ENCODE measurements around the gene SLC26A5.

SLC26A5 gene

DNA sequence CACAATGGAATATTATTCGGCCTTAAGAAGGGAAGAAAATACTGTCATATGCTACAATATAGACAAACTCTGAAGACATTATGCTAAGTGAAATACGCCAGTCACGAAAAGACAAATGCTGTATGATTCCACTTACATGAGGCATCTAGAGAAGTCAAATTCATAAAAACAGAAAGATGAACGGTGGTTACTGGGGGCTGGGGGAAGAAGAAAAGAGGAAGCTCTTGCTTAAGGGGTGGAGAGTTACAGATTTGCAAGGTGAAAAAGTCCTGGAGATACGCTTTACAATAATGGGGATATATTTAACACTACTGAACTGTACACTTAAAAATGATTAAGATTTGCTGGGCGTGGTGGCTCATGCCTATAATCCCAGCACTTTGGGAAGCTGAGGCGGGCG is 49.5 kb downstream of the SLC26A5 start:
- no peaks in the 10 kb centered on the region for H3K36me3 ChIP-seq (ENCODE audit: insufficient read depth)
- no peak overlapping the region for H3K4me2 ChIP-seq
- H3K27ac ChIP-seq, result no peak overlapping the region
- H3K4me3 ChIP-seq (IDR thresholded peaks at IDR 0.05; ENCODE audit: insufficient read depth, low read depth, low read length), result no peak overlapping the region
- no peaks in the 10 kb centered on the region for H4K20me1 ChIP-seq (ENCODE audit: insufficient read depth)
- no peak overlapping the region for H3K9ac ChIP-seq
- no peaks in the 10 kb centered on the region for H3K27me3 ChIP-seq (ENCODE audit: insufficient read depth, low read depth)
- H2AFZ ChIP-seq (ENCODE audit: low read depth), result no peak overlapping the region
- H3K4me1 ChIP-seq (ENCODE audit: low read depth, poor library complexity, severe bottlenecking), result no peaks in the 10 kb centered on the region
- H3K79me2 ChIP-seq (ENCODE audit: insufficient read depth, low read depth), result no peaks in the 10 kb centered on the region
- no peak for TF ChIP-seq CTCF (conservative IDR thresholded peaks at IDR 0.05; ENCODE audit: low read depth, low read length)

GRCh38 chr7:103395071-103395470 is 50.9 kb downstream of the SLC26A5 start:
- H3K4me2 ChIP-seq, result no peak overlapping the region
- H3K27ac ChIP-seq, result no peak overlapping the region
- no peaks in the 10 kb centered on the region for H3K79me2 ChIP-seq (ENCODE audit: insufficient read depth, low read depth)
- no peaks in the 10 kb centered on the region for H4K20me1 ChIP-seq (ENCODE audit: insufficient read depth)
- H3K27me3 ChIP-seq (ENCODE audit: insufficient read depth, low read depth), result no peaks in the 10 kb centered on the region
- H3K9ac ChIP-seq, result no peak overlapping the region
- no peak overlapping the region for H3K4me3 ChIP-seq (IDR thresholded peaks at IDR 0.05; ENCODE audit: insufficient read depth, low read depth, low read length)
- no peak overlapping the region for H2AFZ ChIP-seq (ENCODE audit: low read depth)
- TF ChIP-seq CTCF (conservative IDR thresholded peaks at IDR 0.05; ENCODE audit: low read depth, low read length), result no peak
- no peaks in the 10 kb centered on the region for H3K36me3 ChIP-seq (ENCODE audit: insufficient read depth)
- H3K4me1 ChIP-seq (ENCODE audit: low read depth, poor library complexity, severe bottlenecking), result no peaks in the 10 kb centered on the region

- Histone ChIP-seq H4K20me1 (ENCODE audit: insufficient read depth) (no peaks in the 10 kb centered on the region), H3K27ac (no peak overlapping the region), H3K4me2 (no peak overlapping the region), H3K36me3 (ENCODE audit: insufficient read depth) (no peaks in the 10 kb centered on the region), H3K27me3 (ENCODE audit: insufficient read depth, low read depth) (no peaks in the 10 kb centered on the region), H3K4me1 (ENCODE audit: low read depth, poor library complexity, severe bottlenecking) (no peaks in the 10 kb centered on the region), H3K79me2 (ENCODE audit: insufficient read depth, low read depth) (no peaks in the 10 kb centered on the region), H3K9ac (no peak overlapping the region), H3K4me3 (IDR thresholded peaks at IDR 0.05; ENCODE audit: insufficient read depth, low read depth, low read length) (no peak overlapping the region), H2AFZ (ENCODE audit: low read depth) (no peak overlapping the region)
- no peak for TF ChIP-seq CTCF (conservative IDR thresholded peaks at IDR 0.05; ENCODE audit: low read depth, low read length)
Observed at GRCh38 chr7:103394566-103394965, 51.4 kb downstream of the SLC26A5 start.

DNA sequence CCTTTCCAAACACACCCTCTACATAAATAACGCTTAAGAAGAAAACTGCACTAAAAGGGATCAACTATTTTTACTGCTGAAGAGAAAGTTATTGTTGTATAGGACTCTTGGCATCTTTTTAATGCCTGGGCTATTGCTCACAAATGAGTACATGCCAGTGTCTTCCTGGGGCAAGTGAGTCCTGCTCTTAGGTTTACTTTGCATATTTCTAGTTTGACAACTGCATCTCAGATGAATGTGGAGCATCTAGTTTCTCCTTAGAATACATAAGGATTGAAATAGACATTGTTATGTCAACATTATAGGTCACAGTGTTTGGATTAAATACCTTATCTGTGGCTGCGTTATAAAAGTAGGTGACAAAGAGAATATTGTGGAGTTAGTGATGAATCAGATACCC is 54.0 kb downstream of the SLC26A5 start:
- Histone ChIP-seq H3K27ac (no peak overlapping the region), H3K79me2 (ENCODE audit: insufficient read depth, low read depth) (no peaks in the 10 kb centered on the region), H3K27me3 (ENCODE audit: insufficient read depth, low read depth) (no peaks in the 10 kb centered on the region), H3K36me3 (ENCODE audit: insufficient read depth) (no peaks in the 10 kb centered on the region), H3K9ac (no peak overlapping the region), H3K4me1 (ENCODE audit: low read depth, poor library complexity, severe bottlenecking) (no peaks in the 10 kb centered on the region), H3K4me3 (IDR thresholded peaks at IDR 0.05; ENCODE audit: insufficient read depth, low read depth, low read length) (no peak overlapping the region), H3K4me2 (no peak overlapping the region), H4K20me1 (ENCODE audit: insufficient read depth) (no peaks in the 10 kb centered on the region), H2AFZ (ENCODE audit: low read depth) (no peak overlapping the region)
- TF ChIP-seq CTCF (conservative IDR thresholded peaks at IDR 0.05; ENCODE audit: low read depth, low read length), result no peak

DNA sequence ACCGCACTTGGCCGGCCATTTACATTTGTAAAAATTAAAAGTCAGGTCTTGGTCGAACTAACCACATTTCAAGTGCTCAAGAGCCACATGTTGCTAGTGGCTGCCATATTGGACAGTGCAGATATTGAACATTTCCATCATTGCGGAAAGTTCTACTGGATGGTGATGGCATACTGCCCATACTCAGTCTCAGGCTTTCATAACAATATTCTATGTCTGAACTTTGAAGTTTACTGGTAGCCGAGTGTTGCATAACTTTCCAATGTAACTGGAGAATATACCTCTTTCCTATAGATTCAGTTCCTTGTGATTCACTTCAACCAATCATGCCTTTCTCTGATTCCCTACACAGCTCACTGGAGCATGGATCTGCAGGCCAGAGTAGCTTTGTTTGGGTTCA is 54.9 kb downstream of the SLC26A5 start:
- Histone ChIP-seq H3K79me2 (ENCODE audit: insufficient read depth, low read depth) (no peaks in the 10 kb centered on the region), H3K4me2 (no peak overlapping the region), H3K27me3 (ENCODE audit: insufficient read depth, low read depth) (no peaks in the 10 kb centered on the region), H4K20me1 (ENCODE audit: insufficient read depth) (no peaks in the 10 kb centered on the region), H2AFZ (ENCODE audit: low read depth) (no peak overlapping the region), H3K4me1 (ENCODE audit: low read depth, poor library complexity, severe bottlenecking) (no peaks in the 10 kb centered on the region), H3K4me3 (IDR thresholded peaks at IDR 0.05; ENCODE audit: insufficient read depth, low read depth, low read length) (no peak overlapping the region), H3K36me3 (ENCODE audit: insufficient read depth) (no peaks in the 10 kb centered on the region), H3K27ac (no peak overlapping the region), H3K9ac (no peak overlapping the region)
- no peak for TF ChIP-seq CTCF (conservative IDR thresholded peaks at IDR 0.05; ENCODE audit: low read depth, low read length)
